Brain pericyte (primary cell): ENCODE results near the gene SPIRE2.
"Not testable (repeated sequence)": the region's sequence is repeated elsewhere in the genome, so short reads cannot be mapped to it uniquely, and the experiment has no call there.

Source experiments
- DNase-seq: peaks from one replicate; pipeline ENCODE4 v3.0.0-alpha.2; 2012; ENCODE audit warnings: low read depth, low spot score

SPIRE2 gene

DNA sequence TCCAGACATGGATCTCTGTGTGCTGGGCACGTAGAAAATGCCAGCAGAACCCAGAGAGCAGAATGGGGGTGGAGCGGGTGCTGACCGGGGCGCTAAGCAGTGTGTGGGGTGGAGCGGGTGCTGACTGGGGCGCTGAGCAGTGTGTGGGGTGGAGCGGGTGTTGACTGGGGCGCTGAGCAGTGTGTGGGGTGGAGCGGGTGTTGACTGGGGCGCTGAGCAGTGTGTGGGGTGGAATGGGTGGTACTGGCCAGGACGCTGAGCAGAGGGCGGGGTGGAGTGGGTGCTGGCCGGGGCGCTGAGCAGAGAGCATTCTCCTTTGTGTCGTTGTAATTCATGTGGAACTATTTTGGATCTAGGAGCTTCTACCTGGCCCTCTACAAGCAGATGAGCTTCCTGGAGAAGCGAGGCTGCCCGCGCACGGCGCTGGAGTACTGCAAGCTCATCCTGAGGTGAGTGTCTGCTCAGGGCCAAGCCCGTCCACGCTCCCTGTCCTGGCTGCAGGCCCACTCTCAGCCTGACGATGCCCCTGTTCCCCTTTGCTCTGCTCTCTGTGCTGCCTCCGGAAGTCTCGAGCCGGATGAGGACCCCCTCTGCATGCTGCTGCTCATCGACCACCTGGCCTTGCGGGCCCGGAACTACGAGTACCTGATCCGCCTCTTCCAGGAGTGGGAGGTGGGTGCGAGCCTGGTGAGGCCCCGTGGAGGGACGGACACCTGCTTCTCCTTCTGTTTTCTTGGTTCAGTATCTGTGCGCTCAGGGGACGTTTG lies 70.1 kb downstream of the SPIRE2 start:
- DNase-seq: no peak

DNA sequence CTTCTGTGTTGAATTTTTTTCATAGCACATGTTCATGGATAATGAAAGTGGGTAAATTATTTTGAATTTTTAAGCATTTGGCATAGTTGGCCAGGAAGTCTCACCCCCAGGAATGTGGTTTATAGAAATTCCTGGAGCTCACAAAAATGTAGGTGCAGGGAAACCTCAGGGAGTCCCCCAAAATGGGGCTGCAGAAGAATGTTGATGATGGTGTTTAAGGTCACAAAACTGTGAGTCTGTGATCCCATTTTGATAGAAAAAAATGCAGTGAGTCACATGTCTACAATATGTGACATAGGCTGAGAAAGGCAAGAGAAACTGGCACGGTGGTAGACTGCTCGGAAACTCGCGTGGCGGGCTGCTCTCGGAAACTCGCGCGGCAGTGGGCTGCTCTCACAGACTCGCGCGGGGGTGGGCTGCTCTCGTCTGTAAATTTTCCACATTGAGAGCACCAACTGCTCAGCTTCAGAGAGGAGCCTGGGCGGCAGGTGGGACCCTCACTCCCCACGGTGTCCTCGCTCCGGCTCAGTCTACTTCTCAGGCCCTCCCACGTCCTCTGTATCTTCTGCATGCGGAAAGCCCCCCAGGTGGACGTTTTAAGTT lies 71.7 kb downstream of the SPIRE2 start:
- no peak for DNase-seq

DNA sequence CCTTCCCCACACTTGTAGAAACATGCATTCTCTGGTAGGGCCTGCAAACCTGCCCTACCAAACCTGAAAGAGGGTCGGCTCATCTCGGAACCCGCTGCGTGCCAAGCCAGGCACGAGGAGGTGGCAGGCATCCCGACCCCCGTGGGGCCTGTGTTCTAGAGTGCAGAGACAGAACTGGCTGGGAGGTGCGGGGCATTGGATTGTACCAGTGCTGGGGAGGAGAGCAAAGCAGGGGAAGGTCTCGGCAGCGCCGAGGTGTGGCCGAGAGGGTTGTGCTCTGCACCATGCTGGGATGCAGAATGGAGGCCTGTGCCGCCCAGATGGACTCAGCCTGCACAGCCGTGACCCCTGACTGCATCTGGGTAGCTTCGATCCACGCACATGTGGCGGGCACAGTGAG lies 72.6 kb downstream of the SPIRE2 start:
- DNase-seq: no peak

DNA sequence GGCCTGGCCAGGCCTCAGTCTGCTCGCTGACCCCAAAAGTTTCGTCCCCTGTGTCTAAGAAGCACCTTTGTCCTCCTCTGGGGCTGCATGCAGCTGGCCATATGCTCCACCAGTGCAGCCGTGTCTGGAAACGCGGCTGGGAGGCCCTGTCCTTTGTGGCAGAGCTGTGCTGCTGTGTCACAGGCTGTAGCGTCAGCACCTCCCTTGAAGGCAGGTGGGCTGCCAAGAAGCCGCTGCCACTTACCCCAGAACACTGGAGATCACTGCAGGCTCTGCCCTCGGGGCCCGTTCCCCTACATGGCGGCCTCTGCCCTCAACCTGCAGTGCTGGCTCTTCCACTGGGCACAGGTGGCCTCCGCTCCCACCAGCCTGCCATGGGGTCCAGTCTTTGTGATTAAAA lies 74.7 kb downstream of the SPIRE2 start:
- DNase-seq: no peak

DNA sequence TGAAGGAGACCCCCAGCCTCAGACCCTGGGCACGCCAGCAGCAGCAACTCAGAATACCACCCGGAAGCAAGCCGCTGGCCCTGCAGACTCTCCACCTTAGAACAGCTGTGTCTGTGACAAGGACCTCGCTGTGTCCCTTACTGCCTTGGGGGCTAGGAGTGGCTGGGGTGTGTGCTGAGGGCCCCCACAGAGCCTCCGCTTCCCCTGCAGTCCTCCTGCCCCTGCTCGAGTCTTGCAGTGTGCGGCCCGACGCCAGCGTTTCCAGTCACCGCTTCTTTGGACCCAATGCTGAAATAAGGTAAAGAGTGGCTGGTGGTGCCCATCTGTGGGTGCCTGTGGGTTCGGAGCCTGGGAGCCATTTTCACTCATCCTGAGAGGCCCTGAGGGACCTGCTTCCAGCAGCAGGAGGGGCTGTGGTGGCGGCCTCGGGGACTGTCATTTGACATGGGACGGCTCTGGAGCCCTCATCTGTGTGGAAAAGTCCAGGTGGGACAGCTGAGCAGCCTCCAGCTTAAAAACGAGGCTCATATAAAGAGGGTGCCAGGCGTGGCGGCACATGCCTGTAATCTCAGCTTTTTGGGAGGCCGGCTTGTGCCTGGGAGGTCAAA lies 75.7 kb downstream of the SPIRE2 start:
- no peak for DNase-seq

DNA sequence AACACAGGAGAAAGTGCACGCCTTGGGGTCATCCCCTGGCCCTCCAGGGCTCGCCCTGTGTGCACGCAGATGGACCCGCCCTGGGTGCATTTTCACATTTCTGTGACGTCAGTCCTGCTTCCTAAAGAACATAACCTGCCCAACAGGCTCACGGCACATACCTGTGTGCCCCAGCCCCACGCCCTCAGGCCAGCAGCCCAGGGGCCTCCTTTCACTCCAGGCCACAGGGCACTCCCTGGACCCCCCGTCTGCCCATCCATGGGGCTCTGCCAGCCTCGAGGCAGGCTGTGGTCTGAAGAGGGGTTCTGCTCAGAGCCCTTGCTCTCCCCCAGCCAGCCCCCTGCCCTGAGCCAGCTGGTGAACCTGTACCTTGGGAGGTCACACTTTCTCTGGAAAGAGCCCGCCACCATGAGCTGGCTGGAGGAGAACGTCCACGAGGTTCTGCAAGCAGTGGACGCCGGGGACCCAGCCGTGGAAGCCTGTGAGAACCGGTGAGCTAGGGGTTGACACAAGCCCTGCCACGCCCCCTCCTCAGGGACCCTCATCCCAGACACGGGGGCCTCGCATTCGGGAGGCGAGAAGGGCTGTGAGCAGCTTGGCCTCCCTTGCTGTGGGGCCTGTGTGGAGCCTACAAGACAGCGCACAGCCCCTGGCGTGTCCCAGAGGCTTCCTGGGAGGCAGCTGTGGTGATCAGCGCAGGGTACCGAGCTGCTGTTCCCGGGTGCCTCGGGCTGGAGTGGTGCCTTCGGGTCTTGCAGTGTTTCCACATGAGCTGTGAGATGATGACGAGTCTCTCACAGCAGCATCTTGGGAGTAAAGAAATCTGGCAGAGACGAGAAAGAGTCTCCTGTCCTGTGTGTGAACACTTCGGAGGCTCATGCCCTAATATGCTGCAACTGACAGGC lies 76.6 kb downstream of the SPIRE2 start:
- no peak for DNase-seq

DNA sequence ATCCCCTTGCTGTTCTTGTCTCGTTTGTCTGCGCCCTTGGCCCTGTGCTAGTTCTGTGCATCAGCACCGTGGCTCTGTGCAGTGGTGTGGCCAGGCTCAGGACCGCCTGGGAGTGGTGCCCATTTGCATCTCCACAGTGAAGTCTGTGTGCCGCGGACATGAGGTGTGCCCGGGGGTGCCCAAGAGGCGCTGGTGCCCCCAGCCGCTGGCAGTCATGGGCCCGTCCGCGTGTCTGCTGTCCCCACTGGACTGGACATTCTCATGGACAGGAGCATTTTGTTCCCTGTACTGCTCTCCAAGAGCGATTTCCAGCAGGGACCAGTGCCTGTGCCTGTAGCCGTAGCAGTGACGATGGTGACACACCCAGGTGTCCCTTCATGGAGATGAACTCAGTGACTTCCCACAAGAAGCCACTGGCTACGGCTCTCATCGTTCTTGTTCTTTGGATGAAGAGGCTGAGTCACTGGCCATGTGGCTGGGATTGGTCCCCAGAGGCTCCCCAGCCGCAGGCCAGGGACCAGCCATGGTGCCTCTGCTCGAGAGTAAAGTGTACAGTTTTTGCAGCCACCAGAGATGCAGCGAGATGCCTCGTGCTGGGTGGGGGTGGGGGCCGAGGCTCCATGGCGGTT lies 77.3 kb downstream of the SPIRE2 start:
- no peak for DNase-seq

DNA sequence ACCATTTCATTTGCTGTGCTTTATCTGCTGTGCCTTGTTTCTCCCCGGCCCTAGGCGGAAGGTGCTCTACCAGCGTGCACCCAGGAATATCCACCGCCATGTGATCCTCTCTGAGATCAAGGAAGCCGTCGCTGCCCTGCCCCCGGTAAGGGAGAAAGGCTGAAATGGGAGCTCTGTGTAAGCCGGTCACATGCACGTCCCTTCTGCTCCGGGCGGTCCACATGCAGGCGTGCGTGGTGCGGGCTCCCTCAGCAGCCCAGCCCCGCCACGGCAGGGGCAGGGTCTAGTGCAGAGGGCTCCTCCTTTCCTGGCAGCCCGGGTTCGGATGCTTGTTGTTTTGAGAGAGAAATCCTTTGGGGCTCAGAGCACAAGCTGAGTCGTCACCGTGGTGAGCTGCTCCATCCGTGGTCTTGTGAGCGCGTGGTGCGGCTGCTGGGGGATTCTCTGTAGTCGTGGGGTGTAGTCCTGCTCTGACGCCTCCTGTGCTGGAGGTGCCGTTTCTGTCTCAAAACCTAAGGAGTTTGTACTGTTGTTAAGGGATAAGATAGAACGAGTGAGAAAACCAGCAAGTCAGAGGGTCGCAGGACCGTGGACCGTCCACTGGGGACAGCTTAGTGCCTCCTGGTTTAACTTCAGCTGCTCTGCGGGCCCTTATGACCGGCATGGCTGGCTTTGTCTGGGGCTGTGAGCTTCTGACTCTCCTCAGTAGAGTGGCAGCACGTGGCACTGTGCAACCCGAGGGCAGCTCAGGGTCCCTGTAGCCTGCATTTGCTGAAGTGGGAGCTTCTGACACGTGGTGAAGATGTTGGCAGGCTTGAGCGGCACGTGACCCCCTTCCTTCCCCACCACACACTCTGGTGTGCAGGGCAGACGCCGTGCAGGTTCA lies 78.1 kb downstream of the SPIRE2 start:
- no peak for DNase-seq

DNA sequence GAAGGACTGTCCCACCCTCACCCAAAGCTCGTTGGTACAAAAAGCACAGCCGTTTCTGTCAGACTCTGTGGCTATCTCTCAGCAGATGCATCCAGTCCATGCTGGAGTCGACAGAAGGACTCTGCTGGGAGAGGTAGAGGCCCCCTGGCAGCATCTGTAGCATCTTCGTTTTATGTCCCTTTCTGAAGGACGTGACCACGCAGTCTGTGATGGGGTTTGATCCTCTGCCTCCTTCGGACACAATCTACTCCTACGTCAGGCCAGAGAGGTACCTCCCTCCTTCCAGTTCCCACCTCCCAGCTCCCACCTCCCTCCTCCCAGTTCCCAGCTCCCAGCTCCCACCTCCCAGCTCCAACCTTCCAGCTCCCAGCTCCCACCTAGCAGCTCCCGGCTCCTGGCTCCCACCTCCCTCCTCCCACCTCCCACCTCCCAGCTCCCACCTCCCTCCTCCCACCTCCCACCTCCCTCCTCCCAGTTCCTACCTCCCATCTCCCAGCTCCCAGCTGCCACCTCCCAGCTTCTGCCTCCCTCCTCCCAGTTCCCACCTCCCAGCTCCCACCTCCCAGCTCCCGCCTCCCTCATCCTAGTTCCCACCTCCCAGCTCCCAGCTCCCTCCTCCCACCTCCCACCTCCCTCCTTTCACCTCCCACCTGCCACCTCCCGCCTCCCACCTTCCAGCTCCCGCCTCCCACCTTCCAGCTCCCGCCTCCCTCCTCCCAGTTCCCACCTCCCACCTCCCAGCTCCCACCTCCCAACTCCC lies 79.0 kb downstream of the SPIRE2 start:
- DNase-seq: no peak

DNA sequence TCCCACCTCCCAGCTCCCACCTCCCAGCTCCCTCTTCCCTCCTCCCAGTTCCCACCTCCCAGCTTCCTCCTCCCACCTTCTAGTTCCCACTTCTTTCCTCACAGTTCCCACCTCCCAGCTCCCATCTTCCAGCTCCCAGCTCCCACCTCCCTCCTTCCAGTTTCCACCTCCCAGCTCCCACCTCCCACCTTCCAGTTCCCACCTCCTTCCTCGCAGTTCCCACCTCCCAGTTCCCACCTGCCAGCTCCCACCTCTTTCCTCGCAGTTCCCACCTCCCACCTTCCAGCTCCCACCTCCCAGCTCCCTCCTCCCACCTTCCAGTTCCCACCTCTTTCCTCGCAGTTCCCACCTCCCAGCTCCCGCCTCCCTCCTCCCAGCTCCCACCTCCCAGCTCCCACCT lies 80.0 kb downstream of the SPIRE2 start:
- no peak for DNase-seq

DNA sequence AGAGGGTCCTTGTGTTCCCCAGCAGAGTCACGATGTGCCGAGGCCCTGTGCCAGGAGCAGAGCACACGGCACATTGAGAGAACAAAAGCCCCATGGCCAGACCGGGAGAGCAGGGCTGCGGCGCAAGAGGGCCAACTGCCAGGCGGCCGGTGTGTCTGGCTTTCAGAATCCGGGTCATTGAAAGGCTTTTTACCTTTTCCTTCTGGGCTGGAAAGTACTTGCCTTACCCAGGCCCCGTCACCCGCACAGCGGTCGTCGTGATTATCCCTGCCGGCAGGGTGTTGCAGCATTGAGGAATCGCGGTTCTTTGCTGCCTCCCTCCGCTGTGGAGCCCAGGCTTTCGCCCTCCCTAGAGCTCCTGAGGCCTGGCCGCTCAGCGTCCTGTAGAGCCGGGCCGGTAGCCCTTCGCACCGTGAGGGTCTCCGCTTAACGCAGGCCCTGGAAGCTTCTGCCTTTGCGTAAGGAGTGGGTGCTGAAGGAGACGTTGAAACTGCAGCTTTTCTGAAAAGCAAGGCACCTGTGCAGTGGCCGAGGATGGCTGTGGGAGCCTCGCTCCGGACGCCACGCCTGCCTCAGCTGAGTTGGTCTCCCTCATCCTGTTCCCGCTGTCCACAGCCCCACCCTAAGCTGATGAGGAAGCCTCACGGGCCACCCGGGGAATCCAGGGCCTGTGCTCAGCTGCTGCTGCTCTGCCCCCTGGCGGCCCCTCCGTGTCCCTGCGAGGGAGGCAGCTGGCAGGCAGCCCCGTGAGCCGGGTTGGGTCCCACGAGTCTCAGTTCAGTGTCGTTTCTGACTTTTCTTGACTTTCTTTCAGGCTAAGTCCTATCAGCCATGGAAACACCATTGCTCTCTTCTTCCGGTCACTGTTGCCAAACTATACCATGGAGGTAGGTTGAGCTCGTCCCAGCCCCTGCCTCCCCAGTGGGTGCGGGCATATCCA lies 81.8 kb downstream of the SPIRE2 start:
- DNase-seq: no peak

DNA sequence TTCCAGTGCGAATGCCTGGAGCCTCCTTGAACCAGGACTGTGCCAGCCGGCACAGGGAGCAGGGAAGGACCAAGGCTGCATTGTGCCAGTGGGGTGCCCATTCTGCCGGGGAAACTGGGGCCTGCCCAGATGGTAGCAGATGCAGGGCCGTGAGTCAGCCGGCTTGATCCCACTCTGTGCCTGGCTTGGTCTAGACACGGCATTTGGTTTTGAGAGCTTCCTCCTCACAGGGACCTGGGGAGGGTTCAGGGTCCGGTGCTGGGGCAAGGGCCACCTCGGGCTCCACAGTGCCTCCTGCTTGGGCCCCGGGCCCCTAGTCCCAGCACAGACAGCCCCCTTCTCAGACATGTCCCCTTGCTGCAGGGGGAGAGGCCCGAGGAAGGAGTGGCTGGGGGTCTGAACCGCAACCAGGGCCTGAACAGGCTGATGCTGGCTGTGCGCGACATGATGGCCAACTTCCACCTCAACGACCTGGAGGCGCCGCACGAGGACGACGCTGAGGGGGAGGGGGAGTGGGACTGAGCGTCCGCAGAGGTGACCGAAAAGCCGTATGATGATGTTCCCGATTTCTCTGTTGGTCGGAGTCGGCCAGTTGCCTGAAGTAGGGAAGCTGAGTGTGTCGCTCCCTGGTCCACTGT lies 82.6 kb downstream of the SPIRE2 start:
- DNase-seq: no peak

DNA sequence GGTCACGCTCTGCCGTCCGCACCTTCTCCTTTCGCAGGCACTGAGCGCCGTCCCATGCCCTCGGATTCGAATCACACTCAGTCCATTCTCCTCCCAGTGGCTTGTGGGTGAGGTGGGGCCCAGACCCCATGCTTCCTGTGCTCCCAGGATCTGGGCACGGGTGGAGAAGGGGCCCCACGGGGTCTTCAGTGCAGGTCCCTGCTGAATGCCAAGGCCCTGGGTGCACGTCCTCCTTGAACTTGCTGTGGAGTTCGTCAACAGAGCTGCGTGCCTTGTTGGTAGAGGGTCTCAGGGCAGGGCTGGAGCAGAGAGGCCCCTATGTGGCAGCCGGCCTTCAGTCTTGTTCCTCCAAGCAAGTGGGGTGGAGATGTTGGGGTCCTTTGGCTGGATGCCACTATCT lies 83.1 kb downstream of the SPIRE2 start:
- no peak for DNase-seq

DNA sequence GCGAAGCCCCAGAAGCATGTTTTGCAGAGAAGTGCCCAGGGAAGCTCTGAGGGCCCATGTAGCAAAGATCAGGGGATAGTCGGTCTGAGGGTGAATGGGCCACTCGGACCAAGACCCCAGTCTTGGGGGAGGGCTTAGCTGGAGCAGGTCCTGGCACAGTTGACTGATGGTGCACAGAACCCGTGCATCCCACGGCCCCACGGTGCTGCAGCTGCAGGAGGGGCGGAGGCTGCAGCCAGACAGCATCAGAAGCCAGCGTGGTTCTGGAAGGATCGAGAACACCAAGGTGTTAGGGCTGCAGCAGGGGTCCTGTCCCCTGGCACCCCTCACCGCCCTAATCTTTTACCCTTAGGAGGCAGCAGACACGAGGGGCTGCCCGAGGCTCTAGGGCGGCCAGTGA lies 83.9 kb downstream of the SPIRE2 start:
- DNase-seq: no peak

DNA sequence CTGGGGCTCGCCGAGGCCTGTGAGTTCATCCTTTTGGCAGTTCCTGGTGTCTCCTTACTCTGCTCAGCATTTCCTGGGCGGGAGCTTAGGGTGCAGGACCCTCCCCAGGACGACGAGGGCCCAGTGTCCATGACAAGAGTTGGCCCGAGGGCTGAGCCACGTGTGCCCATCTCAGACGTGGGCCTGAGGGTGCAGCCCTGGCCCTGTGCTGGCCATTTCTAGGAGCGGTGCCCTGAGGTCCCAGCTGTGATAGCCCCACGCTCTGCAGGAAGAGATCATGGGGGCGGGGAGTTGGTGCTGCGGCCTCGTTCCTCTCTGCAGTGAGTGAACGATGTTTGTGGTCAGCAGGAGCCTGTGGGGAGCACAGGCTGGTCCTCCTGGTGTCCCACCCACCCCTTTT lies 84.4 kb downstream of the SPIRE2 start:
- DNase-seq: no peak

DNA sequence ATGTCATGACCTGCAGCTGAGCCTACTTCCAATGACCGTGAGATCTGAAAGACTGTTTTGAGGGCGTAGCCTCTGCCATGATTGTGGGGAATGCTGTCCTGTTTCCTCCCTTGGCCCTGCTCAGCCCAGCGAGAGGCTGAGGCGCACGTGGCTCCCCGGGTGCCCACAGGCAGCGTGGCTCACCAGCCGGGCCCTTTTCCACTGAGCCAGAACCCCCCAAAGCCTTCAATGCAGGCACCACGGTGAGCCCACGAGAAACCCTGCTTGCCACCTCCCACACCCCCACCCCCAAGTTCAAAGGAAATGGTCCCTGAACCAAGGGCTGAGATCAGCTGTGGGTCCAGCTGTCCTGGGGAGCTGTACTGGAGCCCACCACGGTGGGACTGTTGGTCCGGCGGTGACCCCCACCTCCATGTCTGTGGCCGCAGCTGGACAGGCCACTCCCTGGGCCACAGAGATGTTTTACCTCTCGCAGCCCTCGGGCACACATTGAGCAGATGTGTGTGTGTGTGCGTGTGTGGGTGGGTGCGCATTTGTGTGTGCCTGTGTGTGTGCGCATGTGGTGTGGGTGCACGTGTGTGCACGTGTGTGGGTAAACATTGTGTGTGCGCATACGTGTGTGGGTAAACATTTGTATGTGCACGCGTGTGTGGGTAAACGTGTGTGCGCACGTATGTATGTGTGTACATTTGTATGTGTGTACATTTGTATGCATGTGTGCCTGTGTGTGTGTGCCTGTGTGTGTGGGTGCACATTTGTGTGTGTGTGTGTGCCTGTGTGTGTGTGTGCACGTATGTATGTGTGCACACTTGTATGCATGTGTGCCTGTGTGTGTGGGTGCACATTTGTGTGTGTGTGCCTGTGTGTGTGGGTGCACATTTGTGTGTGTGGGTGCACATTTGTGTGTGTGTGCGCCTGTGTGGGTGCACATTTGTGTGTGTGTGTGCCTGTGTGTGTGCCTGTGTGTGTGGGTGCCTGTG lies 85.4 kb downstream of the SPIRE2 start:
- no peak for DNase-seq

DNA sequence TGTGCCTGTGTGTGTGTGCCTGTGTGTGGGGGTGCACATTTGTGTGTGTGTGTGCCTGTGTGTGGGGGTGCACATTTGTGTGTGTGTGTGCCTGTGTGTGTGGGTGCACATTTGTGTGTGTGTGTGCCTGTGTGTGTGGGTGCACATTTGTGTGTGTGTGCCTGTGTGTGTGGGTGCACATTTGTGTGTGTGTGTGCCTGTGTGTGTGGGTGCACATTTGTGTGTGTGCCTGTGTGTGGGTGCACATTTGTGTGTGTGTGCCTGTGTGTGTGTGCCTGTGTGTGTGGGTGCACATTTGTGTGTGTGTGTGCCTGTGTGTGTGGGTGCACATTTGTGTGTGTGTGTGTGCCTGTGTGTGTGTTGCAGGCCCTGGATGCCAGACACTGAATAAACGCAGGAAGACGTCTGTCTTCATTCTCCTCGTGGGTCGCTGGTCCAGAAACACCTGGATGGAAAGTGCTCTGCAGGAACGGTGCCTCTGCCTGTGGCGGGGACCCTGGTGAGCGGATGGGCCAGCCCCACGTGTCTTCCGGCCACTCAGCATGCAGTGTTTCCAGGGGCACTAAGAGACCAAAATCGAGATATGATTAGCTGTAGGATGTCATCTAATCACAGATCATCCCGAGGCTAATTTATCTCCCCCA lies 86.5 kb downstream of the SPIRE2 start:
- DNase-seq: not testable (repeated sequence)
